Measurements from ENCODE around the gene DLGAP1. TPM values are rescaled to one million over a fixed set of nuclear protein-coding genes. Genes with fewer than 3 reads are reported as not detected.

Gene DLGAP1
- total and polyA plus RNA-seq, 4 donors, result 0.06 to 1.2 (median 0.17) TPM; not detected in 1

DNA sequence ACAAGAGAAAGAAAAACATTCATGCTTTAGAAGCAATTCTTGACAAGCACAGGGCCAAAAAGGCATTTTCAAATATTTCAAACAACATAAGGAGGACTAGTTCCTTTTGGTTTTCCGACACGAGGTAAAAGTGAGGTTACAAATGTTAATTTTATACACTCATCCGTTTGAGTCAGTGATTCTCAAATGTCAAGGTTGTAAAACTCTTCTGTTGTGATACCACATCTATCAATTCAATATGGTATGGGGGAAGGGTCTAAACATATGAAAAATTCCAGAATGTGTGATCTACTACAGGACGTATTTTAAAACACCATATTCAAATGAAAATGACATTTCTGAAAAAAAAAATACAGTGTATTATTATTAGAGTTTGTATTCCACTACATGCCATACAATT lies 952.5 kb downstream of the DLGAP1 start:
- DNase-seq (ENCODE audit: low spot score), result no peak
- no peaks in the 10 kb centered on the region for H3K9me3 ChIP-seq (ENCODE audit: control insufficient read depth in 4 of 4, low read length in 3 of 4)
- 88% methylated on average over 4 of the region's 4 CpGs for WGBS
- H3K4me3 ChIP-seq (ENCODE audit: low read depth in 1 of 3, low read length in 3 of 3), result no peak overlapping the region
- no peaks in the 10 kb centered on the region for H3K27me3 ChIP-seq (ENCODE audit: control insufficient read depth in 4 of 4, insufficient read depth in 4 of 4, low read length in 3 of 4)
- H3K27ac ChIP-seq (ENCODE audit: low read depth in 1 of 2, low read length in 2 of 2), result no peak overlapping the region
- H3K36me3 ChIP-seq (ENCODE audit: control insufficient read depth in 4 of 4, insufficient read depth in 3 of 4, low read depth in 1 of 4, low read length in 3 of 4), result no peaks in the 10 kb centered on the region
- no peak overlapping the region for H3K9ac ChIP-seq (ENCODE audit: low read depth in 1 of 2, low read length in 2 of 2)
- TF ChIP-seq RXRA (IDR thresholded peaks at IDR 0.05), result no peak
- TF ChIP-seq, protein P1, sequence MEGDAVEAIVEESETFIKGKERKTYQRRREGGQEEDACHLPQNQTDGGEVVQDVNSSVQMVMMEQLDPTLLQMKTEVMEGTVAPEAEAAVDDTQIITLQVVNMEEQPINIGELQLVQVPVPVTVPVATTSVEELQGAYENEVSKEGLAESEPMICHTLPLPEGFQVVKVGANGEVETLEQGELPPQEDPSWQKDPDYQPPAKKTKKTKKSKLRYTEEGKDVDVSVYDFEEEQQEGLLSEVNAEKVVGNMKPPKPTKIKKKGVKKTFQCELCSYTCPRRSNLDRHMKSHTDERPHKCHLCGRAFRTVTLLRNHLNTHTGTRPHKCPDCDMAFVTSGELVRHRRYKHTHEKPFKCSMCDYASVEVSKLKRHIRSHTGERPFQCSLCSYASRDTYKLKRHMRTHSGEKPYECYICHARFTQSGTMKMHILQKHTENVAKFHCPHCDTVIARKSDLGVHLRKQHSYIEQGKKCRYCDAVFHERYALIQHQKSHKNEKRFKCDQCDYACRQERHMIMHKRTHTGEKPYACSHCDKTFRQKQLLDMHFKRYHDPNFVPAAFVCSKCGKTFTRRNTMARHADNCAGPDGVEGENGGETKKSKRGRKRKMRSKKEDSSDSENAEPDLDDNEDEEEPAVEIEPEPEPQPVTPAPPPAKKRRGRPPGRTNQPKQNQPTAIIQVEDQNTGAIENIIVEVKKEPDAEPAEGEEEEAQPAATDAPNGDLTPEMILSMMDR (IDR thresholded peaks at IDR 0.05; ENCODE audit: low read depth, low read length, missing input control), result no peak
- TF ChIP-seq, protein P2, sequence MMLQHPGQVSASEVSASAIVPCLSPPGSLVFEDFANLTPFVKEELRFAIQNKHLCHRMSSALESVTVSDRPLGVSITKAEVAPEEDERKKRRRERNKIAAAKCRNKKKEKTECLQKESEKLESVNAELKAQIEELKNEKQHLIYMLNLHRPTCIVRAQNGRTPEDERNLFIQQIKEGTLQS (IDR thresholded peaks at IDR 0.05), result no peak
- TF ChIP-seq, protein P3, sequence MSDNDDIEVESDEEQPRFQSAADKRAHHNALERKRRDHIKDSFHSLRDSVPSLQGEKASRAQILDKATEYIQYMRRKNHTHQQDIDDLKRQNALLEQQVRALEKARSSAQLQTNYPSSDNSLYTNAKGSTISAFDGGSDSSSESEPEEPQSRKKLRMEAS (IDR thresholded peaks at IDR 0.05), result no peak
- TF ChIP-seq ZBTB33 (IDR thresholded peaks at IDR 0.05), result no peak
- peaks cover 4 to 10% (median 8%) of the 10 kb centered on the region in 4 donors for H3K4me1 ChIP-seq (ENCODE audit: control insufficient read depth in 4 of 4, insufficient read depth in 4 of 4, low read length in 3 of 4)

DNA sequence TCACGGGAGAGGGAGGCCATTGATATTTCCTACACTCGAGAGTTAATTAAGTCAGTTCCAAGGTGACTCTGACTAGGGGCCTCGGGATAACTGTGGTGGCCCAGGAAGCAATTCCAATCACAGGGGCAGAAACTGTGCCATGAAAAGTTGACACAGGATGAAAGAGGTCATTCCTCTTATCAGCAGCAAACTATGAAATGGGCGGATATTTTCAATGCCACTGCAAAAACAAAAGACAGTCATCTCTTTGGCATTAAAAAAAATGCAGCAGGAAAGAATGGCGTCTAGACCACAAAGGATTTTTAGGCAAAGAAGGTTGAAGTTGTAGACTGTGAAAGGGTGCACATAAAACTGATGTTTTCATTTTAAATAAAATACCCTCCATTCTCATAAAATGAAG lies 955.1 kb downstream of the DLGAP1 start:
- DNase-seq (ENCODE audit: low spot score), result no peak
- WGBS, result 48% methylated on average over 5 of the region's 5 CpGs
- H3K4me3 ChIP-seq (ENCODE audit: low read depth in 1 of 3, low read length in 3 of 3), result no peak overlapping the region

More for the DNA sequence above, 955.1 kb downstream of the DLGAP1 start:
- Histone ChIP-seq H3K4me1 (ENCODE audit: control insufficient read depth in 4 of 4, insufficient read depth in 4 of 4, low read length in 3 of 4) (peaks cover 4 to 10% (median 8%) of the 10 kb centered on the region in 4 donors), H3K36me3 (ENCODE audit: control insufficient read depth in 4 of 4, insufficient read depth in 3 of 4, low read depth in 1 of 4, low read length in 3 of 4) (no peaks in the 10 kb centered on the region), H3K9me3 (ENCODE audit: control insufficient read depth in 4 of 4, low read length in 3 of 4) (no peaks in the 10 kb centered on the region), H3K27me3 (ENCODE audit: control insufficient read depth in 4 of 4, insufficient read depth in 4 of 4, low read length in 3 of 4) (no peaks in the 10 kb centered on the region), H3K27ac (ENCODE audit: low read depth in 1 of 2, low read length in 2 of 2) (no peak overlapping the region), H3K9ac (ENCODE audit: low read depth in 1 of 2, low read length in 2 of 2) (no peak overlapping the region)
- TF ChIP-seq RXRA (IDR thresholded peaks at IDR 0.05), result no peak
- no peak for TF ChIP-seq HNF4A (conservative IDR thresholded peaks at IDR 0.05)
- TF ChIP-seq, protein P4, sequence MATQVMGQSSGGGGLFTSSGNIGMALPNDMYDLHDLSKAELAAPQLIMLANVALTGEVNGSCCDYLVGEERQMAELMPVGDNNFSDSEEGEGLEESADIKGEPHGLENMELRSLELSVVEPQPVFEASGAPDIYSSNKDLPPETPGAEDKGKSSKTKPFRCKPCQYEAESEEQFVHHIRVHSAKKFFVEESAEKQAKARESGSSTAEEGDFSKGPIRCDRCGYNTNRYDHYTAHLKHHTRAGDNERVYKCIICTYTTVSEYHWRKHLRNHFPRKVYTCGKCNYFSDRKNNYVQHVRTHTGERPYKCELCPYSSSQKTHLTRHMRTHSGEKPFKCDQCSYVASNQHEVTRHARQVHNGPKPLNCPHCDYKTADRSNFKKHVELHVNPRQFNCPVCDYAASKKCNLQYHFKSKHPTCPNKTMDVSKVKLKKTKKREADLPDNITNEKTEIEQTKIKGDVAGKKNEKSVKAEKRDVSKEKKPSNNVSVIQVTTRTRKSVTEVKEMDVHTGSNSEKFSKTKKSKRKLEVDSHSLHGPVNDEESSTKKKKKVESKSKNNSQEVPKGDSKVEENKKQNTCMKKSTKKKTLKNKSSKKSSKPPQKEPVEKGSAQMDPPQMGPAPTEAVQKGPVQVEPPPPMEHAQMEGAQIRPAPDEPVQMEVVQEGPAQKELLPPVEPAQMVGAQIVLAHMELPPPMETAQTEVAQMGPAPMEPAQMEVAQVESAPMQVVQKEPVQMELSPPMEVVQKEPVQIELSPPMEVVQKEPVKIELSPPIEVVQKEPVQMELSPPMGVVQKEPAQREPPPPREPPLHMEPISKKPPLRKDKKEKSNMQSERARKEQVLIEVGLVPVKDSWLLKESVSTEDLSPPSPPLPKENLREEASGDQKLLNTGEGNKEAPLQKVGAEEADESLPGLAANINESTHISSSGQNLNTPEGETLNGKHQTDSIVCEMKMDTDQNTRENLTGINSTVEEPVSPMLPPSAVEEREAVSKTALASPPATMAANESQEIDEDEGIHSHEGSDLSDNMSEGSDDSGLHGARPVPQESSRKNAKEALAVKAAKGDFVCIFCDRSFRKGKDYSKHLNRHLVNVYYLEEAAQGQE (IDR thresholded peaks at IDR 0.05), result no peak
- no peak for TF ChIP-seq GABPA (IDR thresholded peaks at IDR 0.05 in 1 of 2, conservative IDR thresholded peaks at IDR 0.05 in 1 of 2)

Data from liver (tissue), 9 donors.